Thymus (tissue), 11 donors: ENCODE data around the gene YES1. TPM values are rescaled to one million over a fixed set of nuclear protein-coding genes. Genes with fewer than 3 reads are reported as not detected.
"Not testable (repeated sequence)": the region's sequence is repeated elsewhere in the genome, so short reads cannot be mapped to it uniquely, and the experiment has no call there.

Experiments used
- DNase-seq, 9 donors: peaks; one replicate each; pipeline ENCODE4 v3.0.0-alpha.2; 2013; ENCODE audit warnings: low spot score in 9 of 9, low read depth in 6 of 9, missing footprints in 1 of 9
- H3K27ac ChIP-seq, 2 donors: one replicate each; pipeline ENCODE4 v1.5.1; 2013; ENCODE audit warnings: control low read depth in 1 of 2, low read depth in 1 of 2, low read length in 1 of 2, mild to moderate bottlenecking in 1 of 2, moderate library complexity in 1 of 2
- H3K27me3 ChIP-seq, 2 donors: one replicate each; pipeline ENCODE4 v1.5.1; 2013; ENCODE audit warnings: low read length in 1 of 2; ENCODE audit not compliant: control insufficient read depth in 2 of 2, insufficient read depth in 1 of 2
- H3K36me3 ChIP-seq, 2 donors: one replicate each; pipeline ENCODE4 v1.5.1; 2013; ENCODE audit warnings: low read length in 1 of 2, mild to moderate bottlenecking in 1 of 2, moderate library complexity in 1 of 2; ENCODE audit not compliant: control insufficient read depth in 2 of 2, insufficient read depth in 2 of 2
- H3K4me1 ChIP-seq, 2 donors: one replicate each; pipeline ENCODE4 v1.5.1; 2013; ENCODE audit warnings: low read length in 2 of 2; ENCODE audit not compliant: control insufficient read depth in 2 of 2, insufficient read depth in 2 of 2
- H3K4me3 ChIP-seq, 2 donors: one replicate each; pipeline ENCODE4 v1.5.1; 2013; ENCODE audit warnings: low read length in 2 of 2, control low read depth in 1 of 2, mild to moderate bottlenecking in 1 of 2
- H3K9me3 ChIP-seq, 2 donors: one replicate each; pipeline ENCODE4 v1.5.1; 2013; ENCODE audit warnings: low read length in 1 of 2, mild to moderate bottlenecking in 1 of 2; ENCODE audit not compliant: control insufficient read depth in 2 of 2, insufficient read depth in 1 of 2
- WGBS: extraction: QIAGEN DNeasy Blood & Tissue Kit; methylation state at CpG from one replicate; pipeline ENCODE4 v1.1.7; 2013; 5-methylcytosine and 5-hydroxymethylcytosine counted together
- polyA plus RNA-seq: library from polyadenylated mRNA; stranded (reverse); fragments of 200-250 nt; gene quantifications from one replicate; pipeline ENCODE4 v1.2.3, GENCODE V29; 2013
- total RNA-seq: library from RNA; stranded (reverse); fragments of 120-200 nt; gene quantifications from one replicate; pipeline ENCODE4 v1.2.4, GENCODE V29; 2013
- donor health status: healthy.

Gene YES1
- total and polyA plus RNA-seq, 2 donors, result 18.8 to 19.0 TPM

GRCh38 chr18:805755-806110 lies 6.3 kb downstream of the YES1 start:
- H3K27ac ChIP-seq, result no peak overlapping the region
- no peak for DNase-seq
- H3K27me3 ChIP-seq, result no peaks in the 10 kb centered on the region
- H3K36me3 ChIP-seq, result no peaks in the 10 kb centered on the region
- H3K4me1 ChIP-seq, result peaks cover 4 to 5% of the 10 kb centered on the region in 2 donors
- 70% methylated on average over 2 of the region's 2 CpGs for WGBS
- no peaks in the 10 kb centered on the region for H3K9me3 ChIP-seq
- H3K4me3 ChIP-seq, result no peak overlapping the region

- WGBS, result 65% methylated on average over 5 of the region's 5 CpGs
- Histone ChIP-seq H3K4me3 (no peak overlapping the region), H3K27me3 (no peaks in the 10 kb centered on the region), H3K4me1 (peaks cover 5% of the 10 kb centered on the region in 2 donors), H3K27ac (no peak overlapping the region), H3K9me3 (no peaks in the 10 kb centered on the region), H3K36me3 (no peaks in the 10 kb centered on the region)
- DNase-seq, result no peak
Observed at GRCh38 chr18:805008-805754, 6.9 kb downstream of the YES1 start.

- WGBS, result 92% methylated on average over 3 of the region's 3 CpGs
Observed at GRCh38 chr18:801137-801536, 10.9 kb downstream of the YES1 start.

GRCh38 chr18:799943-800342 lies 12.1 kb downstream of the YES1 start:
- H3K27me3 ChIP-seq, result no peaks in the 10 kb centered on the region
- WGBS, result 39% methylated on average over 1 of the region's 1 CpG

More at GRCh38 chr18:801137-801536, 10.9 kb downstream of the YES1 start:
- peaks cover 0 to 6% of the 10 kb centered on the region in 2 donors for H3K4me1 ChIP-seq
- no peak for DNase-seq
- no peaks in the 10 kb centered on the region for H3K36me3 ChIP-seq
- no peak overlapping the region for H3K27ac ChIP-seq
- H3K4me3 ChIP-seq, result no peak overlapping the region
- no peaks in the 10 kb centered on the region for H3K9me3 ChIP-seq
- no peaks in the 10 kb centered on the region for H3K27me3 ChIP-seq

GRCh38 chr18:795383-795782 lies 16.7 kb downstream of the YES1 start:
- not testable (repeated sequence) for H3K36me3 ChIP-seq, H3K4me3 ChIP-seq, H3K9me3 ChIP-seq, H3K27me3 ChIP-seq, DNase-seq, H3K4me1 ChIP-seq, H3K27ac ChIP-seq
- WGBS, result 92% methylated on average over 1 of the region's 1 CpG

More at GRCh38 chr18:799943-800342, 12.1 kb downstream of the YES1 start:
- Histone ChIP-seq H3K4me3 (no peak overlapping the region), H3K27ac (no peak overlapping the region), H3K36me3 (no peaks in the 10 kb centered on the region), H3K4me1 (peaks cover 0 to 2% of the 10 kb centered on the region in 2 donors), H3K9me3 (no peaks in the 10 kb centered on the region)
- DNase-seq, result peak in 1 of 9 donors; percentile 35

GRCh38 chr18:789397-789796 lies 22.6 kb downstream of the YES1 start:
- Histone ChIP-seq H3K36me3 (no peaks in the 10 kb centered on the region), H3K27me3 (no peaks in the 10 kb centered on the region), H3K4me3 (no peak overlapping the region), H3K27ac (no peak overlapping the region), H3K4me1 (peaks cover 0 to 3% of the 10 kb centered on the region in 2 donors), H3K9me3 (no peaks in the 10 kb centered on the region)
- WGBS, result 92% methylated on average over 1 of the region's 1 CpG
- no peak for DNase-seq

GRCh38 chr18:785242-785641 lies 26.8 kb downstream of the YES1 start:
- H3K4me3 ChIP-seq, result no peak overlapping the region
- no peaks in the 10 kb centered on the region for H3K36me3 ChIP-seq
- H3K4me1 ChIP-seq, result peaks cover 0 to 3% of the 10 kb centered on the region in 2 donors
- 67% methylated on average over 1 of the region's 1 CpG for WGBS
- H3K27me3 ChIP-seq, result no peaks in the 10 kb centered on the region
- H3K27ac ChIP-seq, result no peak overlapping the region
- no peak for DNase-seq
- H3K9me3 ChIP-seq, result no peaks in the 10 kb centered on the region

- DNase-seq, result no peak
- no peak overlapping the region for H3K4me3 ChIP-seq
- H3K27ac ChIP-seq, result no peak overlapping the region
- H3K4me1 ChIP-seq, result peaks cover 0 to 3% of the 10 kb centered on the region in 2 donors
- H3K36me3 ChIP-seq, result no peaks in the 10 kb centered on the region
- no peaks in the 10 kb centered on the region for H3K9me3 ChIP-seq
- WGBS, result 88% methylated on average over 5 of the region's 5 CpGs
- H3K27me3 ChIP-seq, result no peaks in the 10 kb centered on the region
Observed at GRCh38 chr18:784470-785172, 27.4 kb downstream of the YES1 start.

- Histone ChIP-seq H3K36me3 (no peaks in the 10 kb centered on the region), H3K4me3 (no peak overlapping the region), H3K4me1 (no peaks in the 10 kb centered on the region), H3K27ac (no peak overlapping the region), H3K27me3 (no peaks in the 10 kb centered on the region), H3K9me3 (no peaks in the 10 kb centered on the region)
- 96% methylated on average over 4 of the region's 4 CpGs for WGBS
- DNase-seq, result no peak
Observed at GRCh38 chr18:778194-778927, 33.7 kb downstream of the YES1 start.
